Esophagus squamous epithelium (tissue), 5 donors: ENCODE results near the gene CATSPER3. TPM values are rescaled to one million over a fixed set of nuclear protein-coding genes. Genes with fewer than 3 reads are reported as not detected.

Experiments
- DNase-seq: peaks from one replicate; lab custom pipeline; 2025; lab: John Stamatoyannopoulos, UW
- H3K27ac ChIP-seq, 4 donors: fragments of 200-600 bp; sonication (generic); one replicate each; pipeline ENCODE4 v1.5.1; 2016 to 2019; ENCODE audit warnings: mild to moderate bottlenecking in 1 of 4
- H3K27me3 ChIP-seq, 4 donors: fragments of 200-600 bp; sonication (generic); 1 replicate in 3 of 4; 2 replicates in 1 of 4; pipeline versions ENCODE4 v1.5.1 to v1.6.0; 2017 to 2021; ENCODE audit warnings: antibody characterized with exemption in 1 of 4
- H3K36me3 ChIP-seq, 3 donors: fragments of 200-600 bp; sonication (generic); one replicate each; pipeline ENCODE4 v1.5.1; 2016 to 2019
- H3K4me1 ChIP-seq, 3 donors: fragments of 200-600 bp; sonication (generic); one replicate each; pipeline ENCODE4 v1.5.1; 2017 to 2019
- H3K4me3 ChIP-seq, 4 donors: fragments of 200-600 bp; sonication (generic); 1 replicate in 3 of 4; 2 replicates in 1 of 4; pipeline ENCODE4 v1.5.1; 2016 to 2019; ENCODE audit warnings: mild to moderate bottlenecking in 2 of 4, moderate library complexity in 1 of 4
- H3K9me3 ChIP-seq, 3 donors: fragments of 200-600 bp; sonication (generic); one replicate each; pipeline ENCODE4 v1.5.1; 2016 to 2019
- POLR2A ChIP-seq, 4 donors: fragments of 450-650 bp; IDR thresholded peaks; one replicate each; pipeline ENCODE4 v1.6.1; 2017; ENCODE audit warnings: antibody characterized with exemption in 4 of 4, mild to moderate bottlenecking in 4 of 4, moderate library complexity in 3 of 4
- WGBS, 2 donors: methylation state at CpG; one replicate each; pipeline ENCODE4 v1.1.5; 2018; 5-methylcytosine and 5-hydroxymethylcytosine counted together
- intact Hi-C: fragments of 100-400 bp; cut with DNase I; formaldehyde crosslinking; loops from one replicate; pipeline ENCODE4 v1.15.0; 2022
- total RNA-seq, 4 donors: library from RNA; depleted of rRNA; stranded (reverse); fragments of >200 nt; gene quantifications; one replicate each; pipeline ENCODE4 v1.1.0, GENCODE V29; 2016
- TF ChIP-seq, protein P1 (sequence below), 6 experiments: fragments of 450-650 bp in 4 of 6; fragments of 200-600 bp in 2 of 6; sonication (generic) in 2 of 6; IDR thresholded peaks; one replicate each; pipeline ENCODE4 v1.5.1; 2016 to 2019; ENCODE audit warnings: antibody characterized with exemption in 6 of 6, mild to moderate bottlenecking in 4 of 6, moderate library complexity in 4 of 6
- donor health status: DM: yes; HTN: yes; CAD: no.

Gene CATSPER3
- total RNA-seq, 4 donors from 2014 or later: 0.23 to 0.76 TPM; not detected in 2

DNA sequence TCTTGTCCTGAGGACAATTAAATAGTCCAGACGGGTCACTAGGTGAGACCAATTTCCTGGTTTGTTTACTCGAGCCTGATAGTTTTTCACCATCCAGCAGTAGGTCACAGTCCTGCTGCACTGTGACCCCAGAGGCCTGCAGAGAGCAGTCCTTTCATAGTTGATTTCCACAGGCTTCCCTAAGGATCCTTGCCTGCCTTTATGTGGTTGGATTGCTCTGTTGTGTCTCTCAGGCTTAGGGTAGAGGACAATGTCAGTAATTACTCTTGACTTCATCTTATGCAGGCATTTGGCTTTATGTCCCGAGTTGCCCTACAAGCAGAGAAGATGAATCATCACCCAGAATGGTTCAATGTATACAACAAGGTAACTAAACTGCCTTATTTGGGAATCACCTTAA lies 9.0 kb upstream of the CATSPER3 start:
- 45 to 49% methylated on average over 3 of the region's 3 CpGs for WGBS, 2 donors
- intact Hi-C loops: no loop called here
- H3K27me3 ChIP-seq: no peaks in the 10 kb centered on the region
- TF ChIP-seq, protein P1, sequence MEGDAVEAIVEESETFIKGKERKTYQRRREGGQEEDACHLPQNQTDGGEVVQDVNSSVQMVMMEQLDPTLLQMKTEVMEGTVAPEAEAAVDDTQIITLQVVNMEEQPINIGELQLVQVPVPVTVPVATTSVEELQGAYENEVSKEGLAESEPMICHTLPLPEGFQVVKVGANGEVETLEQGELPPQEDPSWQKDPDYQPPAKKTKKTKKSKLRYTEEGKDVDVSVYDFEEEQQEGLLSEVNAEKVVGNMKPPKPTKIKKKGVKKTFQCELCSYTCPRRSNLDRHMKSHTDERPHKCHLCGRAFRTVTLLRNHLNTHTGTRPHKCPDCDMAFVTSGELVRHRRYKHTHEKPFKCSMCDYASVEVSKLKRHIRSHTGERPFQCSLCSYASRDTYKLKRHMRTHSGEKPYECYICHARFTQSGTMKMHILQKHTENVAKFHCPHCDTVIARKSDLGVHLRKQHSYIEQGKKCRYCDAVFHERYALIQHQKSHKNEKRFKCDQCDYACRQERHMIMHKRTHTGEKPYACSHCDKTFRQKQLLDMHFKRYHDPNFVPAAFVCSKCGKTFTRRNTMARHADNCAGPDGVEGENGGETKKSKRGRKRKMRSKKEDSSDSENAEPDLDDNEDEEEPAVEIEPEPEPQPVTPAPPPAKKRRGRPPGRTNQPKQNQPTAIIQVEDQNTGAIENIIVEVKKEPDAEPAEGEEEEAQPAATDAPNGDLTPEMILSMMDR (IDR thresholded peaks at IDR 0.05): no peak
- TF ChIP-seq POLR2A (IDR thresholded peaks at IDR 0.05): no peak
- peaks cover 0 to 11% (median 0%) of the 10 kb centered on the region in 3 donors for H3K4me1 ChIP-seq
- DNase-seq: no peak
- H3K27ac ChIP-seq: no peak overlapping the region
- peaks cover 5 to 12% (median 5%) of the 10 kb centered on the region in 3 donors for H3K9me3 ChIP-seq
- peaks cover 0 to 56% (median 8%) of the 10 kb centered on the region in 3 donors for H3K36me3 ChIP-seq
- no peak overlapping the region for H3K4me3 ChIP-seq

GRCh38 chr5:134963098-134963497 lies 4.6 kb upstream of the CATSPER3 start:
- intact Hi-C loops: no loop called here
- Histone ChIP-seq H3K27me3 (no peaks in the 10 kb centered on the region), H3K4me3 (no peak overlapping the region), H3K36me3 (peaks cover 0 to 72% (median 8%) of the 10 kb centered on the region in 3 donors), H3K4me1 (peaks cover 0 to 19% (median 6%) of the 10 kb centered on the region in 3 donors), H3K27ac (no peak overlapping the region), H3K9me3 (no peaks in the 10 kb centered on the region)
- DNase-seq: no peak
- TF ChIP-seq POLR2A (IDR thresholded peaks at IDR 0.05): no peak
- TF ChIP-seq, protein P1 (IDR thresholded peaks at IDR 0.05): no peak

DNA sequence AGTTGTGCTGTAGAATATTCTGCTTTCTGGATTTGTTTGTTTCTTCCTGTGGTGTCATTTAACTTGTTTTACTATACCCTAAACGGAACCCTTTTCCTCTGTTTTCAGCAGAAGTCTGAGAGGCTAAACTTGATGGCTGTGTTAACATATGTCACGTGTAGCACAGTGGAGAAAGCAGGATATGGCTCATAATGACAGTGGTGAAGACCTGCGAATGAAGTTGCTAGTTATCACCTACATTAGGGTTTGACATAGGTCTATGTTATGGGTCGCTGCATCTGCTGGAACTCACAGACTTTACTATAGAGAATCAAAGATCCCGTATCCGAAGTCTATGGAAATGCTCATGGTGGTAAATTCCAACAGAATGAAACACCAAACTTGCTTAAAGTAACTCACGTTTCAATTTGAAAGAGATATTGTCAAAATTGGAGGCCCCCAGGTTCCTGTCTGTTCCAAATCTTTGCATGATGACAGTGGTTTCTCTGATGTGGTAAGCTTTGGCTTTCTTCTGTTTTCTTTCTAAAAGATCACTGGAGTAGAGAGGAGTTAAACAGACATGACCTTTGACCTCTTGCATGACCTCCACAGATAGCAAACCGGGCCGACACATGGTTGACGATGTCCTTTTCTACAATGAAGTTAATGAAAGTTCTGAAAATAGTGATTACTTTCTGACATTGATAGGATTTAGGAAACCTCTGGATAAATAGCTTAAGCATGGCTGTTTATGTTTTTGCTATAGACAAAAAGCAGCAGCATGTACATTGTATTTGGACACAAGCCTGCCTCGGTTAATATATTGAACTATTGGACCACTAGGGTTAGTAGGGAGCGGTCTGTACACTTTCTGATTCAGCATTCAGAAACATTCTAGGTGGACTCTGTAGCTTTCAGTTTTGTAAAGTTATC lies 3.1 kb upstream of the CATSPER3 start:
- peaks cover 0 to 69% (median 8%) of the 10 kb centered on the region in 3 donors for H3K36me3 ChIP-seq
- no peak overlapping the region for H3K4me3 ChIP-seq
- H3K27me3 ChIP-seq: no peaks in the 10 kb centered on the region
- 84 to 87% methylated on average over 12 of the region's 12 CpGs for WGBS, 2 donors
- no peak for TF ChIP-seq POLR2A (IDR thresholded peaks at IDR 0.05)
- TF ChIP-seq, protein P1 (IDR thresholded peaks at IDR 0.05): no peak
- DNase-seq: no peak
- no peaks in the 10 kb centered on the region for H3K9me3 ChIP-seq
- no peak overlapping the region for H3K27ac ChIP-seq
- H3K4me1 ChIP-seq: peaks cover 0 to 12% (median 6%) of the 10 kb centered on the region in 3 donors
- intact Hi-C loops: no loop called here

DNA sequence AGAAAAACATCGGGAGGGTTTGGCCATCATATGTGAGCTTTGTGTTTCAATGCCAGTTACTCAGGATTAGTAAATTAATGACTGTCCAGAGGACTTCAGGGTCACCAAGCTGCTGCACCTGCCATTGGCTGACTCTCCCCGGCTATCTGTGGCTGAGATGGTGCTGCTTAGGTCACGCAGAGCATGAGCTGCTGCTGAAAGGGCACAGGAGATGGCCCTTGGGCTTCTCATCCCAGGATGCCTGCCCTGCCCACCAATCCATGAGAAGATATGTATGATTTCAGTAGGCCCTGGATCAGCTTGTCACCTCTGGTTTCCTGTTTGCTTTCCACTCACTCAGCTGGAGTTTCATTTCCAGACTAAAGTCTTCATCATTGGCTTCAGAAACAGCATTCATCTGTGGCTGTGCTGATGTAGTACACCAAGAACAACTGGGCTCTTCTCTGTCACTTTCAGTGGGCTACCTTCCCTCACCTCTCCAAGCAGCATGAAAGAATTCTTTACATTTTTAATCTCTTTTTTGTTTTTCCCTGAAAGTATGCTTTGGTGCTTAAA lies 2.4 kb upstream of the CATSPER3 start:
- Histone ChIP-seq H3K4me3 (no peak overlapping the region), H3K9me3 (no peaks in the 10 kb centered on the region), H3K27me3 (no peaks in the 10 kb centered on the region), H3K4me1 (peaks cover 0 to 12% (median 6%) of the 10 kb centered on the region in 3 donors), H3K27ac (no peak overlapping the region), H3K36me3 (peaks cover 0 to 69% (median 8%) of the 10 kb centered on the region in 3 donors)
- TF ChIP-seq, protein P1 (IDR thresholded peaks at IDR 0.05): no peak
- TF ChIP-seq POLR2A (IDR thresholded peaks at IDR 0.05): no peak
- WGBS, 2 donors: 80 to 90% methylated on average over 3 of the region's 3 CpGs
- intact Hi-C loops: no loop called here
- no peak for DNase-seq

DNA sequence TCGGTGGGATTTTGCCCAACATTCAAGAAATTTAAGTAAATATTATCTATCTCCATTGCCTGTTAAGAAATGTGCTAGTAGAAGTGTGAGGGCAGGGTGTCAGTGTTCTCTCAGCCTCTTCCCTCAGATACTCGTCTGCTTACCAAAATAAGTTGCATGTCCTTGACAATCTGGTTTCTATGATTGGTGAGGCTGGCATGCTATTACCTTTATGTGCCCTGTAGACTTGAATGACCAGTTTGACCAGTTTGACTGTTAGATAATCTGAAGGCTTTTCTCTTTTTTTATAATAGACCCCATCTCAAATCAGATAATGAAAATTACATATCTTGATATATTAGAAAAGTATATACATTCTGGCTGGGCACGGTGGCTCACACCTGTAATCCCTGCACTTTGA lies 348 bp downstream of the CATSPER3 start:
- Histone ChIP-seq H3K4me1 (peaks cover 0 to 12% (median 6%) of the 10 kb centered on the region in 3 donors), H3K9me3 (no peaks in the 10 kb centered on the region), H3K36me3 (peaks cover 0 to 54% (median 0%) of the 10 kb centered on the region in 3 donors), H3K27ac (peak overlapping the region in 1 of 4 donors; percentile 42), H3K27me3 (no peaks in the 10 kb centered on the region), H3K4me3 (no peak overlapping the region)
- no peak for TF ChIP-seq POLR2A (IDR thresholded peaks at IDR 0.05)
- TF ChIP-seq, protein P1 (IDR thresholded peaks at IDR 0.05): no peak
- WGBS, 2 donors: 77 to 78% methylated on average over 3 of the region's 3 CpGs
- no peak for DNase-seq
- intact Hi-C loops: no loop called here
